Epithelial cell of proximal tubule (primary cell): Measurements from ENCODE around the gene ERO1A. TPM values are rescaled to one million over a fixed set of nuclear protein-coding genes. Genes with fewer than 3 reads are reported as not detected.

Experiments used
- DNase-seq: peaks from one replicate; pipeline ENCODE4 v3.0.0-alpha.2; 2011; ENCODE audit warnings: low read depth
- H3K4me3 ChIP-seq: 2 replicates; pipeline ENCODE4 v1.5.1; 2011; ENCODE audit warnings: low read depth, mild to moderate bottlenecking, low read length
- total RNA-seq: library from RNA; depleted of rRNA; stranded (reverse); fragments of >200 nt; gene quantifications from 2 replicates; pipeline ENCODE4 v1.2.3, GENCODE V29; 2015
- TF ChIP-seq, protein P1 (sequence below): conservative IDR thresholded peaks from 2 replicates; pipeline ENCODE4 v1.5.1; 2012; ENCODE audit warnings: low read depth, mild to moderate bottlenecking, low read length

The ERO1A gene
- total RNA-seq, 1 donor from 2014 or later = 105 TPM

DNA sequence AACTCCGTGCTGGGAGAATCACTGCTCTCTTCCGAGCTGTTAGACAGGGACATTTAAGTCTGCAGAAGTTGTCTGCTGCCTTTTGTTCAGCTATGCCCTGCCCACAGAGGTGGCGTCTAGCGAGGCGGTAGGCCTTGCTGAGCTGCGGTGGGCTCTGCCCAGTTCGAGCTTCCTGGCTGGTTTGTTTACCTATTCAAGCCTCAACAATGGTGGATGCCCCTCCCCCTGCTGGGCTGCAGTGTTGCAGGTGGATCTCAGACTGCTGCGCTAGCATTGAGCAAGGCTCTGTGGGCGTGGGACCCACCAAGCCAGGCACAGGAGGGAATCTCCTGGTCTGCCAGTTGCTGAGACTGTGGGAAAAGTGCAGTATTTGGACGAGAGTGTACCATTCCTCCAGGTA lies 99.0 kb downstream of the ERO1A start:
- no peak for DNase-seq
- H3K4me3 ChIP-seq = no peak overlapping the region
- TF ChIP-seq, protein P1, sequence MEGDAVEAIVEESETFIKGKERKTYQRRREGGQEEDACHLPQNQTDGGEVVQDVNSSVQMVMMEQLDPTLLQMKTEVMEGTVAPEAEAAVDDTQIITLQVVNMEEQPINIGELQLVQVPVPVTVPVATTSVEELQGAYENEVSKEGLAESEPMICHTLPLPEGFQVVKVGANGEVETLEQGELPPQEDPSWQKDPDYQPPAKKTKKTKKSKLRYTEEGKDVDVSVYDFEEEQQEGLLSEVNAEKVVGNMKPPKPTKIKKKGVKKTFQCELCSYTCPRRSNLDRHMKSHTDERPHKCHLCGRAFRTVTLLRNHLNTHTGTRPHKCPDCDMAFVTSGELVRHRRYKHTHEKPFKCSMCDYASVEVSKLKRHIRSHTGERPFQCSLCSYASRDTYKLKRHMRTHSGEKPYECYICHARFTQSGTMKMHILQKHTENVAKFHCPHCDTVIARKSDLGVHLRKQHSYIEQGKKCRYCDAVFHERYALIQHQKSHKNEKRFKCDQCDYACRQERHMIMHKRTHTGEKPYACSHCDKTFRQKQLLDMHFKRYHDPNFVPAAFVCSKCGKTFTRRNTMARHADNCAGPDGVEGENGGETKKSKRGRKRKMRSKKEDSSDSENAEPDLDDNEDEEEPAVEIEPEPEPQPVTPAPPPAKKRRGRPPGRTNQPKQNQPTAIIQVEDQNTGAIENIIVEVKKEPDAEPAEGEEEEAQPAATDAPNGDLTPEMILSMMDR = no peak

DNA sequence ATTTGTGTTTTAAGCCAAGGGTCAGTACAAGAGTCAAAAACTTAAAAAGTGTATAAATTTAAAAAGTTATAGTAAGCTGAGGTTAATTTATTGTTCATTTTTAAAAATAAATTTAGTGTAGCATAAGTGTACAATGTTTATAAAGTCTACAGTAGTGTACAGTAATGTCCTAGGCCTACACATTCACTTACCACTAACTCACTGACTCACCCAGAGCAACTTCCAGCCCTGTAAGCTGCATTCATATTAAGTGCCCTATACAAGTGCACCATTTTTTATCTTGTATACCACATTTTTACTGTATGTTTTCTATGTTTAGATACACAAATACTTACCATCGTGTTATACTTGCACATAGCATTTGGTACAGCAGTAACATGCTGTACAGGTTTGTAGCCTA lies 105.0 kb downstream of the ERO1A start:
- no peak overlapping the region for H3K4me3 ChIP-seq
- DNase-seq = no peak
- TF ChIP-seq, protein P1 = no peak

Other genes starting within 250 kb of the ERO1A start
- gene TXNDC16, start 143.1 kb downstream of the ERO1A start, total RNA-seq = 3.7 and 6.7 TPM in 2 replicates
- gene GPR137C, start 142.7 kb downstream of the ERO1A start, total RNA-seq = 1.1 and 1.7 TPM in 2 replicates
- gene PSMC6, start 11.6 kb upstream of the ERO1A start, total RNA-seq = 102 and 129 TPM in 2 replicates
- 12.2 and 13.2 TPM in 2 replicates for gene STYX, start 34.6 kb upstream of the ERO1A start, total RNA-seq
- 35.6 and 40.9 TPM in 2 replicates for gene GNPNAT1, start 96.0 kb upstream of the ERO1A start, total RNA-seq